OCI-LY7 (cell line): Measurements from ENCODE around the gene TFG.

ENCODE experiments used
- EZH2phosphoT487 ChIP-seq: fragments of 200-600 bp; sonication (generic); IDR thresholded peaks from 2 replicates; pipeline ENCODE4 v1.6.1; 2018; ENCODE audit warnings: low read depth, borderline replicate concordance, mild to moderate bottlenecking, mixed run types, antibody characterized with exemption, low read length, moderate library complexity, mixed read lengths
- TF ChIP-seq, protein P1 (sequence below): fragments of 200-600 bp; sonication (generic); conservative IDR thresholded peaks from 2 replicates; pipeline ENCODE4 v1.5.1; 2014; ENCODE audit warnings: mild to moderate bottlenecking, antibody characterized with exemption, low read length, moderate library complexity, mixed read lengths

DNA sequence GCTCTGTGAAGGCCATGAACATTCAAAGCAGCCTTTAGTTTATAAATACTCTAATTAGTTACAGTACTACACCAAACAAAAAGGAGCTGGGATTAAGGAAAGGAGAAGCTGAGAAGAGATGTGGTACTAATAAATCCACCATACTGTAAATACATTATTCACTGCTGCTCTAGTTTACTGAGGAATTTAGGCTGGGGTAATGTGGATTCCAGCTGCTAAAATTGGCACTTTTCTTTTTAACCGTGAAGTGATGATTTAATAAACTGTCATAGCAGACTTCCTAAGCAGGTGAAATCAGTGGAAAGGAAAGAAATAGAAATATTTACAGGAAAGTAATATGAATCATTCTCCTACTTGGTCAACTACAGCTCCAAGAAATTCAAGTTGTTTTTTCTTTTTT, 88.7 kb downstream of the TFG start:
- TF ChIP-seq, protein P1, sequence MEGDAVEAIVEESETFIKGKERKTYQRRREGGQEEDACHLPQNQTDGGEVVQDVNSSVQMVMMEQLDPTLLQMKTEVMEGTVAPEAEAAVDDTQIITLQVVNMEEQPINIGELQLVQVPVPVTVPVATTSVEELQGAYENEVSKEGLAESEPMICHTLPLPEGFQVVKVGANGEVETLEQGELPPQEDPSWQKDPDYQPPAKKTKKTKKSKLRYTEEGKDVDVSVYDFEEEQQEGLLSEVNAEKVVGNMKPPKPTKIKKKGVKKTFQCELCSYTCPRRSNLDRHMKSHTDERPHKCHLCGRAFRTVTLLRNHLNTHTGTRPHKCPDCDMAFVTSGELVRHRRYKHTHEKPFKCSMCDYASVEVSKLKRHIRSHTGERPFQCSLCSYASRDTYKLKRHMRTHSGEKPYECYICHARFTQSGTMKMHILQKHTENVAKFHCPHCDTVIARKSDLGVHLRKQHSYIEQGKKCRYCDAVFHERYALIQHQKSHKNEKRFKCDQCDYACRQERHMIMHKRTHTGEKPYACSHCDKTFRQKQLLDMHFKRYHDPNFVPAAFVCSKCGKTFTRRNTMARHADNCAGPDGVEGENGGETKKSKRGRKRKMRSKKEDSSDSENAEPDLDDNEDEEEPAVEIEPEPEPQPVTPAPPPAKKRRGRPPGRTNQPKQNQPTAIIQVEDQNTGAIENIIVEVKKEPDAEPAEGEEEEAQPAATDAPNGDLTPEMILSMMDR = no peak
- no peak for TF ChIP-seq EZH2phosphoT487
